ENCODE data around the gene VIPAS39. TPM values are rescaled to one million over a fixed set of nuclear protein-coding genes. Genes with fewer than 3 reads are reported as not detected.

VIPAS39 gene
- total RNA-seq, 1 donor from 2014 or later: 25.0 TPM

- no peaks in the 10 kb centered on the region for H3K27me3 Mint-ChIP-seq
- H3K9me3 Mint-ChIP-seq: no peaks in the 10 kb centered on the region
These were observed 283 bp downstream of the VIPAS39 start for GRCh38 chr14:77457115-77457521.

GRCh38 chr14:77455966-77456640 lies 1.3 kb downstream of the VIPAS39 start:
- Mint-ChIP-seq H3K36me3 (peaks cover 35% of the 10 kb centered on the region), H3K4me3 (peak overlapping the region; percentile 100), H3K9me3 (no peaks in the 10 kb centered on the region), H3K27ac (peak overlapping the region; percentile 100), H3K27me3 (no peaks in the 10 kb centered on the region), H3K4me1 (ENCODE audit: unreplicated experiment) (peaks cover 14% of the 10 kb centered on the region)
- no peak for DNase-seq (ENCODE audit: extremely low spot score, unreplicated experiment)
- TF ChIP-seq CTCF (conservative IDR thresholded peaks at IDR 0.05): no peak

More at GRCh38 chr14:77457115-77457521, 283 bp downstream of the VIPAS39 start:
- peak overlapping the region; percentile 100 for H3K27ac Mint-ChIP-seq
- H3K36me3 Mint-ChIP-seq: peaks cover 36% of the 10 kb centered on the region
- peak overlapping the region; percentile 100 for H3K4me3 Mint-ChIP-seq
- DNase-seq (ENCODE audit: extremely low spot score, unreplicated experiment): no peak
- no peak for TF ChIP-seq CTCF (conservative IDR thresholded peaks at IDR 0.05)
- H3K4me1 Mint-ChIP-seq (ENCODE audit: unreplicated experiment): peaks cover 14% of the 10 kb centered on the region

GRCh38 chr14:77442196-77442595 lies 15.2 kb downstream of the VIPAS39 start:
- Mint-ChIP-seq H3K9me3 (no peaks in the 10 kb centered on the region), H3K27me3 (no peaks in the 10 kb centered on the region), H3K4me3 (no peak overlapping the region), H3K27ac (no peak overlapping the region), H3K36me3 (peaks cover 24% of the 10 kb centered on the region), H3K4me1 (ENCODE audit: unreplicated experiment) (no peaks in the 10 kb centered on the region)
- TF ChIP-seq CTCF (conservative IDR thresholded peaks at IDR 0.05): no peak
- DNase-seq (ENCODE audit: extremely low spot score, unreplicated experiment): no peak

GRCh38 chr14:77439861-77440260 lies 17.5 kb downstream of the VIPAS39 start:
- H3K4me3 Mint-ChIP-seq: no peak overlapping the region
- peaks cover 34% of the 10 kb centered on the region for H3K36me3 Mint-ChIP-seq
- H3K27me3 Mint-ChIP-seq: no peaks in the 10 kb centered on the region
- no peak overlapping the region for H3K27ac Mint-ChIP-seq
- no peak for TF ChIP-seq CTCF (conservative IDR thresholded peaks at IDR 0.05)
- no peaks in the 10 kb centered on the region for H3K9me3 Mint-ChIP-seq
- H3K4me1 Mint-ChIP-seq (ENCODE audit: unreplicated experiment): no peaks in the 10 kb centered on the region
- no peak for DNase-seq (ENCODE audit: extremely low spot score, unreplicated experiment)

- Mint-ChIP-seq H3K36me3 (peaks cover 38% of the 10 kb centered on the region), H3K9me3 (no peaks in the 10 kb centered on the region)
- no peak for TF ChIP-seq CTCF (conservative IDR thresholded peaks at IDR 0.05)
These were observed 18.8 kb downstream of the VIPAS39 start for GRCh38 chr14:77438596-77438995.

More at GRCh38 chr14:77438596-77438995, 18.8 kb downstream of the VIPAS39 start:
- DNase-seq (ENCODE audit: extremely low spot score, unreplicated experiment): no peak
- H3K27me3 Mint-ChIP-seq: no peaks in the 10 kb centered on the region
- H3K4me3 Mint-ChIP-seq: no peak overlapping the region
- no peaks in the 10 kb centered on the region for H3K4me1 Mint-ChIP-seq (ENCODE audit: unreplicated experiment)
- H3K27ac Mint-ChIP-seq: no peak overlapping the region

Measured in type B pancreatic cell (in vitro differentiated cells).